ENCODE data around the gene THAP11. TPM values are rescaled to one million over a fixed set of nuclear protein-coding genes. Genes with fewer than 3 reads are reported as not detected.
"Not testable (repeated sequence)": the region's sequence is repeated elsewhere in the genome, so short reads cannot be mapped to it uniquely, and the experiment has no call there.

Gene THAP11
- total RNA-seq, 1 experiment from 2014 or later = 36.2 TPM

- peak; percentile 90 for DNase-seq (ENCODE audit: low read depth)
Observed at GRCh38 chr16:67862623-67863583, 20.8 kb downstream of the THAP11 start.

GRCh38 chr16:67864044-67864443, 21.9 kb downstream of the THAP11 start:
- DNase-seq (ENCODE audit: low read depth) = not testable (repeated sequence)

GRCh38 chr16:67864594-67864993, 22.5 kb downstream of the THAP11 start:
- no peak for DNase-seq (ENCODE audit: low read depth)

GRCh38 chr16:67865318-67865717, 23.2 kb downstream of the THAP11 start:
- peak; percentile 64 for DNase-seq (ENCODE audit: low read depth)

GRCh38 chr16:67868290-67868689, 26.2 kb downstream of the THAP11 start:
- DNase-seq (ENCODE audit: low read depth) = no peak

- no peak for DNase-seq (ENCODE audit: low read depth)
Observed at GRCh38 chr16:67869653-67870052, 27.5 kb downstream of the THAP11 start.

- DNase-seq (ENCODE audit: low read depth) = no peak
Observed at GRCh38 chr16:67871256-67871655, 29.1 kb downstream of the THAP11 start.

GRCh38 chr16:67872131-67872630, 30.1 kb downstream of the THAP11 start:
- DNase-seq (ENCODE audit: low read depth) = no peak

- DNase-seq (ENCODE audit: low read depth) = peak; percentile 82
Observed at GRCh38 chr16:67872631-67873434, 30.7 kb downstream of the THAP11 start, which contains the start of gene EDC4. TSS of gene EDC4 (plus strand) at chr16:67873052. CDS start at chr16:67873262, 210 bp downstream.

GRCh38 chr16:67873435-67874370, 31.6 kb downstream of the THAP11 start:
- DNase-seq (ENCODE audit: low read depth) = no peak

GRCh38 chr16:67874372-67874771, 32.3 kb downstream of the THAP11 start:
- DNase-seq (ENCODE audit: low read depth) = no peak

GRCh38 chr16:67877064-67877463, 34.9 kb downstream of the THAP11 start:
- DNase-seq (ENCODE audit: low read depth) = no peak

- no peak for DNase-seq (ENCODE audit: low read depth)
Observed at GRCh38 chr16:67878232-67878631, 36.1 kb downstream of the THAP11 start.

- DNase-seq (ENCODE audit: low read depth) = no peak
Observed at GRCh38 chr16:67878846-67879245, 36.7 kb downstream of the THAP11 start.

- DNase-seq (ENCODE audit: low read depth) = no peak
Observed at GRCh38 chr16:67879462-67879861, 37.3 kb downstream of the THAP11 start.

- no peak for DNase-seq (ENCODE audit: low read depth)
Observed at GRCh38 chr16:67879936-67880335, 37.8 kb downstream of the THAP11 start.

- DNase-seq (ENCODE audit: low read depth) = no peak
Observed at GRCh38 chr16:67880584-67880983, 38.5 kb downstream of the THAP11 start.

- no peak for DNase-seq (ENCODE audit: low read depth)
Observed at GRCh38 chr16:67881621-67882161, 39.6 kb downstream of the THAP11 start.

- peak; percentile 58 for DNase-seq (ENCODE audit: low read depth)
Observed at GRCh38 chr16:67882374-67883145, 40.4 kb downstream of the THAP11 start.

All from RPMI7951 (cell line).